ENCODE results near the gene BBS9. TPM values are rescaled to one million over a fixed set of nuclear protein-coding genes. Genes with fewer than 3 reads are reported as not detected.

The BBS9 gene
- total and polyA plus RNA-seq, 2 of the 4 experiments (the other 2 are of a cell fraction): 7.9 to 9.5 TPM

GRCh38 chr7:33626869-33627268 lies 497.5 kb downstream of the BBS9 start:
- Histone ChIP-seq H2AFZ (replicated peaks; ENCODE audit: low read length, poor library complexity) (no peak overlapping the region), H3K4me2 (ENCODE audit: low read depth, low read length) (no peak overlapping the region), H3K4ac (ENCODE audit: low read depth, low read length) (no peak overlapping the region), H4K5ac (ENCODE audit: low read depth, low read length) (no peak overlapping the region), H3K27ac (ENCODE audit: insufficient read depth, low read length) (no peak overlapping the region), H3K36me3 (ENCODE audit: control insufficient read depth, insufficient read depth, low read length) (no peaks in the 10 kb centered on the region), H3K4me1 (ENCODE audit: control insufficient read depth, insufficient read depth, low read length) (no peaks in the 10 kb centered on the region; the same call in 1 of the 2 replicates), H3K9me3 (ENCODE audit: control insufficient read depth, insufficient read depth, low read length) (peaks cover 2% of the 10 kb centered on the region; the same call in 1 of the 2 replicates), H3K56ac (ENCODE audit: extremely low read depth, insufficient read depth, low read length) (no peak overlapping the region), H4K8ac (ENCODE audit: low read depth in 2 of 2, low read length in 2 of 2) (no peak overlapping the region), H2BK20ac (ENCODE audit: low read depth, low read length) (no peak overlapping the region), H4K20me1 (ENCODE audit: insufficient read depth, low read length) (no peaks in the 10 kb centered on the region), H3K18ac (ENCODE audit: low read depth, low read length) (no peak overlapping the region), H3K23ac (ENCODE audit: low read depth, low read length) (no peak overlapping the region), H2AK9ac (replicated peaks; ENCODE audit: low read depth, low read length, poor library complexity) (no peak overlapping the region), H3K14ac (replicated peaks; ENCODE audit: low read depth, low read length) (no peak overlapping the region), H3K9ac (ENCODE audit: low read depth, low read length) (no peak overlapping the region), H2BK120ac (ENCODE audit: low read depth, low read length) (no peak overlapping the region), H3K9me1 (ENCODE audit: insufficient read depth, low read length) (no peaks in the 10 kb centered on the region), H2BK15ac (ENCODE audit: low read depth, low read length) (no peak overlapping the region), H3K27me3 (ENCODE audit: control insufficient read depth, insufficient read depth, low read length) (no peaks in the 10 kb centered on the region), H2AK5ac (ENCODE audit: low read depth, low read length) (no peak overlapping the region), H4K91ac (ENCODE audit: insufficient read depth, low read depth, low read length) (no peak overlapping the region), H2BK5ac (ENCODE audit: low read depth, low read length, poor library complexity, severe bottlenecking) (no peak overlapping the region), H3K4me3 (ENCODE audit: insufficient read depth, low read depth, low read length) (no peak overlapping the region), H3K79me1 (ENCODE audit: low read depth in 1 of 2, low read length in 2 of 2) (no peaks in the 10 kb centered on the region)
- in situ Hi-C loops (cut with MboI; ENCODE audit: low sequenced_read_pairs) (no loop called here), intact Hi-C loops (cut with micrococcal nuclease) (no loop called here), dilution Hi-C loops (cut with HindIII; ENCODE audit: low sequenced_read_pairs, unreplicated experiment) (no loop called here)
- ChIA-PET POLR2A (ENCODE audit: unreplicated experiment) (no interaction called here), CTCF (no interaction called here)
- BruUV-seq (replicated peaks): no TSS peak
- no peak for ATAC-seq (ENCODE audit: low read depth)
- DNase-seq: no peak
- TF ChIP-seq RCOR1 (IDR thresholded peaks at IDR 0.05; ENCODE audit: insufficient replicate concordance, low read length): no peak
- TF ChIP-seq MAZ (IDR thresholded peaks at IDR 0.05; ENCODE audit: borderline replicate concordance, low read depth, low read length): no peak
- no peak for TF ChIP-seq RFX5 (IDR thresholded peaks at IDR 0.05; ENCODE audit: low read depth, low read length)
- no peak for TF ChIP-seq CEBPB (IDR thresholded peaks at IDR 0.05; ENCODE audit: low read depth, low read length)
- no peak for TF ChIP-seq BHLHE40 (IDR thresholded peaks at IDR 0.05; ENCODE audit: low read depth, low read length)
- no peak for TF ChIP-seq POLR2A (IDR thresholded peaks at IDR 0.05; ENCODE audit: low read depth, low read length)
- TF ChIP-seq MXI1 (IDR thresholded peaks at IDR 0.05; ENCODE audit: borderline replicate concordance, low read depth, low read length): no peak
- no peak for TF ChIP-seq USF2 (IDR thresholded peaks at IDR 0.05; ENCODE audit: low read depth, low read length)
- TF ChIP-seq NFE2L2 (IDR thresholded peaks at IDR 0.05; ENCODE audit: low read depth, low read length): no peak
- TF ChIP-seq CHD1 (IDR thresholded peaks at IDR 0.05; ENCODE audit: low read depth, low read length): no peak
- no peak for TF ChIP-seq SMC3 (IDR thresholded peaks at IDR 0.05; ENCODE audit: low read depth, low read length)
- no peak for TF ChIP-seq FOS (IDR thresholded peaks at IDR 0.05; ENCODE audit: low read depth, low read length)
- TF ChIP-seq ELK1 (IDR thresholded peaks at IDR 0.05; ENCODE audit: borderline replicate concordance, low read depth, low read length): no peak
- no peak for TF ChIP-seq CTCF (conservative IDR thresholded peaks at IDR 0.05; ENCODE audit: low read depth, low read length)
- WGBS, 2 experiments (ENCODE audit: extremely low coverage in 2 of 2, insufficient read length in 1 of 2): no CpG with 5 or more reads among the region's 2 CpGs
